HCT116 (cell line): ENCODE measurements around the gene COX11. TPM values are rescaled to one million over a fixed set of nuclear protein-coding genes. Genes with fewer than 3 reads are reported as not detected.

Experiments
- ATAC-seq: fragments of 200-7000 bp; cut with Tn5 transposase; 2 replicates; pipeline ENCODE4 v1.9.1; 2020; ENCODE audit warnings: mild to moderate bottlenecking, moderate library complexity
- BruUV-seq: library from RNA; stranded (reverse); fragments of 400-500 nt; replicated peaks from 2 replicates; lab custom pipeline; 2021; lab: Mats Ljungman, UMichigan
- CTCF ChIA-PET: fragments of 300-600 bp; sonication (Branson Sonifier 250); formaldehyde crosslinking; loops from one replicate; lab custom pipeline; 2021; ENCODE audit warnings: antibody characterized with exemption; lab: Charles Lee
- POLR2A ChIA-PET: fragments of 300-600, 350-600 bp; sonication (Branson Sonifier 250); formaldehyde crosslinking; loops from one replicate; lab custom pipeline; 2021; ENCODE audit warnings: antibody characterized with exemption; lab: Charles Lee
- RAD21 ChIA-PET, 2 experiments: fragments of 300-600 bp; sonication (Branson Sonifier 250); formaldehyde crosslinking; loops; one replicate each; lab custom pipeline; 2023; ENCODE audit warnings: low total read pairs in 2 of 2; ENCODE audit not compliant: uncharacterized antibody in 2 of 2, unreplicated experiment in 2 of 2, low non-redundant PET in 1 of 2; lab: Charles Lee
- DNase-seq: peaks from one replicate; pipeline ENCODE4 v3.0.0-alpha.2; 2010; ENCODE audit warnings: low read depth, low spot score
- H2AFZ ChIP-seq: fragments of 200-600 bp; shearing (Covaris generic), sonication (generic); 2 replicates; pipeline ENCODE4 v1.6.1; 2017; ENCODE audit warnings: low read depth, mixed run types, mixed read lengths, antibody characterized with exemption, low read length; ENCODE audit not compliant: poor library complexity, severe bottlenecking
- H3K27ac ChIP-seq: 2 replicates; pipeline ENCODE4 v1.5.1; 2012; ENCODE audit warnings: low read depth, low read length
- H3K27me3 ChIP-seq: fragments of 200-600 bp; sonication (generic); 2 replicates; pipeline ENCODE4 v1.6.1; 2016; ENCODE audit warnings: mixed run types, low read length, mixed read lengths; ENCODE audit not compliant: insufficient read depth
- H3K36me3 ChIP-seq, 2 experiments: fragments of 200-500 bp in 1 of 2; fragments of 200-600 bp in 1 of 2; sonication (Bioruptor generic) in 1 of 2; sonication (generic) in 1 of 2; 2 replicates each; pipeline versions ENCODE4 v1.5.1 to v1.6.1; 2014 to 2016; ENCODE audit warnings: low read length in 2 of 2, inconsistent platforms in 1 of 2, mixed read lengths in 1 of 2, mixed run types in 1 of 2; ENCODE audit not compliant: insufficient read depth in 2 of 2, control insufficient read depth in 1 of 2
- H3K4me1 ChIP-seq, 2 experiments: fragments of 200-600 bp in 1 of 2; sonication (generic) in 1 of 2; 2 replicates each; pipeline versions ENCODE4 v1.5.1 to v1.6.1; 2012 to 2017; ENCODE audit warnings: low read length in 2 of 2, inconsistent platforms in 1 of 2, mild to moderate bottlenecking in 1 of 2, mixed read lengths in 1 of 2, mixed run types in 1 of 2, moderate library complexity in 1 of 2; ENCODE audit not compliant: insufficient read depth in 2 of 2, control insufficient read depth in 1 of 2
- H3K4me2 ChIP-seq: fragments of 200-600 bp; sonication (generic); 2 replicates; pipeline ENCODE4 v1.6.1; 2017; ENCODE audit warnings: mixed run types, low read length, mixed read lengths
- H3K4me3 ChIP-seq, 2 experiments: fragments of 200-600 bp in 1 of 2; sonication (generic) in 1 of 2; replicated peaks in 1 of 2; 2 replicates each; pipeline ENCODE4 v1.5.1; 2011 to 2016; ENCODE audit warnings: low read length in 2 of 2, control low read depth in 1 of 2, low read depth in 1 of 2, mild to moderate bottlenecking in 1 of 2, mixed read lengths in 1 of 2, mixed run types in 1 of 2
- H3K79me2 ChIP-seq: fragments of 200-600 bp; sonication (generic); 2 replicates; pipeline ENCODE4 v1.6.1; 2017; ENCODE audit warnings: mild to moderate bottlenecking, mixed run types, low read length, moderate library complexity, mixed read lengths; ENCODE audit not compliant: insufficient read depth
- H3K9ac ChIP-seq: fragments of 200-600 bp; sonication (generic); 2 replicates; pipeline ENCODE4 v1.6.1; 2016; ENCODE audit warnings: low read length, mixed read lengths
- H3K9me2 ChIP-seq: fragments of 200-600 bp; sonication (generic), shearing (Covaris generic); 2 replicates; pipeline ENCODE4 v1.6.1; 2017; ENCODE audit warnings: mixed run types, mild to moderate bottlenecking, moderate library complexity; ENCODE audit not compliant: insufficient read depth
- H3K9me3 ChIP-seq, 2 experiments: fragments of 200-500 bp in 1 of 2; fragments of 200-600 bp in 1 of 2; sonication (Bioruptor generic) in 1 of 2; sonication (generic) in 1 of 2; 2 replicates each; pipeline ENCODE4 v1.6.1; 2014 to 2017; ENCODE audit warnings: low read length in 2 of 2, mixed read lengths in 2 of 2, inconsistent platforms in 1 of 2, low read depth in 1 of 2, mild to moderate bottlenecking in 1 of 2, mixed run types in 1 of 2, moderate library complexity in 1 of 2; ENCODE audit not compliant: control insufficient read depth in 1 of 2, insufficient read depth in 1 of 2
- H4K20me1 ChIP-seq: fragments of 200-600 bp; sonication (generic), shearing (Covaris generic); 2 replicates; pipeline ENCODE4 v1.6.1; 2017; ENCODE audit warnings: mixed run types, mild to moderate bottlenecking, moderate library complexity; ENCODE audit not compliant: insufficient read depth
- CBX3 ChIP-seq: IDR thresholded peaks from 2 replicates; pipeline ENCODE4 v1.6.1; 2012; ENCODE audit warnings: low read depth
- CEBPB ChIP-seq: IDR thresholded peaks from 2 replicates; pipeline ENCODE4 v1.6.1; 2012; ENCODE audit warnings: low read depth
- CTCF ChIP-seq, 3 experiments: fragments of 200-600 bp in 1 of 3; sonication (generic) in 1 of 3; IDR thresholded peaks in 2 of 3; conservative IDR thresholded peaks in 1 of 3; 2 replicates each; pipeline ENCODE4 v1.5.1; 2012 to 2017; ENCODE audit warnings: low read depth in 2 of 3, low read length in 2 of 3, antibody characterized with exemption in 1 of 3, borderline replicate concordance in 1 of 3, control low read depth in 1 of 3, mild to moderate bottlenecking in 1 of 3, mixed read lengths in 1 of 3, mixed run types in 1 of 3, moderate library complexity in 1 of 3; ENCODE audit not compliant: insufficient read depth in 1 of 3
- EGR1 ChIP-seq: IDR thresholded peaks from 2 replicates; pipeline ENCODE4 v1.6.1; 2012; ENCODE audit warnings: low read depth
- EZH2 ChIP-seq: fragments of 200-600 bp; sonication (generic); IDR thresholded peaks from 2 replicates; pipeline ENCODE4 v1.6.1; 2017; ENCODE audit warnings: antibody characterized with exemption, mixed run types
- FOSL1 ChIP-seq: IDR thresholded peaks from 2 replicates; pipeline ENCODE4 v1.6.1; 2012; ENCODE audit warnings: low read depth
- JUND ChIP-seq: IDR thresholded peaks from 2 replicates; pipeline ENCODE4 v1.6.1; 2012
- MAX ChIP-seq: IDR thresholded peaks from 2 replicates; pipeline ENCODE4 v1.6.1; 2012
- POLR2AphosphoS5 ChIP-seq: IDR thresholded peaks from 2 replicates; pipeline ENCODE4 v1.6.1; 2011; ENCODE audit warnings: mild to moderate bottlenecking, low read depth, low read length, moderate library complexity
- SP1 ChIP-seq: IDR thresholded peaks from 2 replicates; pipeline ENCODE4 v1.6.1; 2012; ENCODE audit warnings: low read depth
- ZBTB33 ChIP-seq: IDR thresholded peaks from 2 replicates; pipeline ENCODE4 v1.6.1; 2011; ENCODE audit warnings: mild to moderate bottlenecking, low read length, moderate library complexity; ENCODE audit not compliant: insufficient replicate concordance; ENCODE audit errors: extremely low read depth
- ZFX ChIP-seq: fragments of 450-650 bp; IDR thresholded peaks from 2 replicates; pipeline ENCODE4 v1.6.1; 2017
- ZNF274 ChIP-seq: fragments of 200-500 bp; sonication (Bioruptor generic); IDR thresholded peaks from 2 replicates; pipeline ENCODE4 v1.6.1; 2014; ENCODE audit warnings: mild to moderate bottlenecking, low read depth, low read length, inconsistent platforms
- intact Hi-C: fragments of 100-400 bp; cut with micrococcal nuclease; formaldehyde crosslinking; loops from 2 replicates; pipeline ENCODE4 v1.10.0; 2022
- total RNA-seq: library from RNA; stranded (reverse); gene quantifications from one replicate; pipeline ENCODE4 v1.2.1, GENCODE V29; 2021; ENCODE audit not compliant: unreplicated experiment

COX11 gene
- total RNA-seq, 1 experiment from 2014 or later = 62.9 TPM

- POLR2A ChIA-PET = no interaction called here
- TF ChIP-seq EGR1 (peak; percentile 40; the same call in 1 of the 2 replicates), FOSL1 (peak; percentile 56; the same call in 1 of the 2 replicates), POLR2AphosphoS5 (no peak), JUND (peak; percentile 64), SP1 (peak; percentile 64), CBX3 (peak; percentile 72; the same call in 1 of the 2 replicates), CTCF (IDR thresholded peaks at IDR 0.05 in 2 of 3, conservative IDR thresholded peaks at IDR 0.05 in 1 of 3; ENCODE audit: borderline replicate concordance in 1 of 3, insufficient read depth in 1 of 3, low read depth in 2 of 3, low read length in 2 of 3) (no peak), ZNF274 (no peak), MAX (peak; percentile 48; the same call in 1 of the 2 replicates), EZH2 (no peak), ZFX (no peak), ZBTB33 (no peak), CEBPB (peak; percentile 48; the same call in 1 of the 2 replicates)
These were observed 20.1 kb downstream of the COX11 start for GRCh38 chr17:54948380-54948779.

More at GRCh38 chr17:54948380-54948779, 20.1 kb downstream of the COX11 start:
- Histone ChIP-seq H3K4me2 (peak overlapping the region; percentile 51), H3K4me3 (no peak overlapping the region), H3K9ac (no peak overlapping the region), H3K36me3 (peaks cover 19 to 24% of the 10 kb centered on the region in 2 experiments), H3K4me1 (peaks cover 9 to 17% of the 10 kb centered on the region in 2 experiments), H2AFZ (no peak overlapping the region), H3K9me2 (no peaks in the 10 kb centered on the region), H3K27me3 (no peaks in the 10 kb centered on the region), H4K20me1 (no peaks in the 10 kb centered on the region), H3K79me2 (no peaks in the 10 kb centered on the region), H3K9me3 (no peaks in the 10 kb centered on the region), H3K27ac (peak overlapping the region; percentile 8; the same call in 1 of the 2 replicates)
- CTCF ChIA-PET = no interaction called here
- intact Hi-C loops = no loop called here
- ATAC-seq (peak; percentile 97), DNase-seq (peak; percentile 70)
- BruUV-seq = no TSS peak
- RAD21 ChIA-PET = no interaction called here
